ENCODE data around the gene SIGLEC7. TPM values are rescaled to one million over a fixed set of nuclear protein-coding genes. Genes with fewer than 3 reads are reported as not detected.

The SIGLEC7 gene
- total RNA-seq, 1 experiment from 2014 or later, result not detected

DNA sequence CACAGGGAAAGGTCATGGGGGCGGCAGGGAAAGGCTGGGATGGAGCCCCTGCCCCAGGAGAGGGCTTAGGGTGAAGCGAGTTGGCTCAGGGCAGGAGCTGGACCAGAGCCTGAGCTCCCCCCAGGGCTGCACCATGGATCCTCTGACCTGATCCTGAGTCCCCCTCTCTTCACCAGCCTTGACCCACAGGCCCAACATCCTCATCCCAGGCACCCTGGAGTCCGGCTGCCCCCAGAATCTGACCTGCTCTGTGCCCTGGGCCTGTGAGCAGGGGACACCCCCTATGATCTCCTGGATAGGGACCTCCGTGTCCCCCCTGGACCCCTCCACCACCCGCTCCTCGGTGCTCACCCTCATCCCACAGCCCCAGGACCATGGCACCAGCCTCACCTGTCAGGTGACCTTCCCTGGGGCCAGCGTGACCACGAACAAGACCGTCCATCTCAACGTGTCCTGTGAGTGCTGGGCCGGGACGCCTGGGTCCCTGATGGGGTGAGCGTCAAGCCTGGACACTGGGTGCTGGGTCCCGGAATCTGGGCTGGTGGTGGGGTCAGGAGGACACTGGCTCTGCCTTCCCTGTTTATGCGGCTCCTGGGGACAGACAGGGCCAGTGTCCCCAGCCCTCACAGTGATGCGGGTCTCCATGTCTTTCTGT lies 16.6 kb upstream of the SIGLEC7 start:
- H3K36me3 ChIP-seq (ENCODE audit: low read depth, low read length), result no peaks in the 10 kb centered on the region
- no peak overlapping the region for H3K4me3 ChIP-seq (ENCODE audit: low read length)
- no peak overlapping the region for H2AFZ ChIP-seq (ENCODE audit: low read length)
- H3K9me3 ChIP-seq (ENCODE audit: low read length), result no peaks in the 10 kb centered on the region
- no peaks in the 10 kb centered on the region for H4K20me1 ChIP-seq (ENCODE audit: low read length)
- H3K4me2 ChIP-seq (ENCODE audit: low read length), result no peak overlapping the region
- H3K9me2 ChIP-seq (replicated peaks; ENCODE audit: low read length), result no peaks in the 10 kb centered on the region
- H3K9ac ChIP-seq (ENCODE audit: low read length), result no peak overlapping the region
- no peak overlapping the region for H3K27ac ChIP-seq (ENCODE audit: low read length)
- H3F3A ChIP-seq (ENCODE audit: low read length, unreplicated experiment), result no peaks in the 10 kb centered on the region
- H3K79me2 ChIP-seq (ENCODE audit: low read length), result no peaks in the 10 kb centered on the region
- TF ChIP-seq EZH2 (IDR thresholded peaks at IDR 0.05; ENCODE audit: low read length, unreplicated experiment), result no peak
- no peak for TF ChIP-seq EZH2phosphoT487 (IDR thresholded peaks at IDR 0.05; ENCODE audit: borderline replicate concordance, low read length)
- TF ChIP-seq, protein P1, sequence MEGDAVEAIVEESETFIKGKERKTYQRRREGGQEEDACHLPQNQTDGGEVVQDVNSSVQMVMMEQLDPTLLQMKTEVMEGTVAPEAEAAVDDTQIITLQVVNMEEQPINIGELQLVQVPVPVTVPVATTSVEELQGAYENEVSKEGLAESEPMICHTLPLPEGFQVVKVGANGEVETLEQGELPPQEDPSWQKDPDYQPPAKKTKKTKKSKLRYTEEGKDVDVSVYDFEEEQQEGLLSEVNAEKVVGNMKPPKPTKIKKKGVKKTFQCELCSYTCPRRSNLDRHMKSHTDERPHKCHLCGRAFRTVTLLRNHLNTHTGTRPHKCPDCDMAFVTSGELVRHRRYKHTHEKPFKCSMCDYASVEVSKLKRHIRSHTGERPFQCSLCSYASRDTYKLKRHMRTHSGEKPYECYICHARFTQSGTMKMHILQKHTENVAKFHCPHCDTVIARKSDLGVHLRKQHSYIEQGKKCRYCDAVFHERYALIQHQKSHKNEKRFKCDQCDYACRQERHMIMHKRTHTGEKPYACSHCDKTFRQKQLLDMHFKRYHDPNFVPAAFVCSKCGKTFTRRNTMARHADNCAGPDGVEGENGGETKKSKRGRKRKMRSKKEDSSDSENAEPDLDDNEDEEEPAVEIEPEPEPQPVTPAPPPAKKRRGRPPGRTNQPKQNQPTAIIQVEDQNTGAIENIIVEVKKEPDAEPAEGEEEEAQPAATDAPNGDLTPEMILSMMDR (conservative IDR thresholded peaks at IDR 0.05; ENCODE audit: low read depth, low read length), result no peak
- BruUV-seq (replicated peaks), result no TSS peak
- peaks cover 25% of the 10 kb centered on the region for H3K4me1 ChIP-seq (ENCODE audit: insufficient read depth, low read length)
- intact Hi-C loops (cut with micrococcal nuclease), result no loop called here
- ATAC-seq, result no peak
- ChIA-PET CTCF (no interaction called here), POLR2A (ENCODE audit: unreplicated experiment) (no interaction called here)
- H3K27me3 ChIP-seq (ENCODE audit: low read length), result no peaks in the 10 kb centered on the region
- no peak for DNase-seq

GRCh38 chr19:51127032-51127431 lies 15.1 kb upstream of the SIGLEC7 start:
- no peaks in the 10 kb centered on the region for H3K9me2 ChIP-seq (replicated peaks; ENCODE audit: low read length)
- ATAC-seq (no peak), DNase-seq (no peak)
- no peak overlapping the region for H3K9ac ChIP-seq (ENCODE audit: low read length)
- intact Hi-C loops (cut with micrococcal nuclease), result no loop called here
- ChIA-PET CTCF (no interaction called here), POLR2A (ENCODE audit: unreplicated experiment) (interaction anchor here (0.5 kb wide), 1 partner anchor 452 kb away, joined by 7 read pairs; no protein-coding TSS in a partner anchor)
- no peaks in the 10 kb centered on the region for H3K36me3 ChIP-seq (ENCODE audit: low read depth, low read length)
- H3K27me3 ChIP-seq (ENCODE audit: low read length), result no peaks in the 10 kb centered on the region
- H3K4me2 ChIP-seq (ENCODE audit: low read length), result 0 out of 2 replicates have a peak overlapping the region, but pooled peaks have one; percentile 37
- no peak for TF ChIP-seq EZH2phosphoT487 (IDR thresholded peaks at IDR 0.05; ENCODE audit: borderline replicate concordance, low read length)
- TF ChIP-seq, protein P1 (conservative IDR thresholded peaks at IDR 0.05; ENCODE audit: low read depth, low read length), result no peak
- no peak for TF ChIP-seq EZH2 (IDR thresholded peaks at IDR 0.05; ENCODE audit: low read length, unreplicated experiment)
- no peaks in the 10 kb centered on the region for H4K20me1 ChIP-seq (ENCODE audit: low read length)
- no peaks in the 10 kb centered on the region for H3K79me2 ChIP-seq (ENCODE audit: low read length)
- no peaks in the 10 kb centered on the region for H3K9me3 ChIP-seq (ENCODE audit: low read length)
- H3K27ac ChIP-seq (ENCODE audit: low read length), result no peak overlapping the region
- peaks cover 25% of the 10 kb centered on the region for H3K4me1 ChIP-seq (ENCODE audit: insufficient read depth, low read length)
- H2AFZ ChIP-seq (ENCODE audit: low read length), result no peak overlapping the region
- no peaks in the 10 kb centered on the region for H3F3A ChIP-seq (ENCODE audit: low read length, unreplicated experiment)
- H3K4me3 ChIP-seq (ENCODE audit: low read length), result no peak overlapping the region
- BruUV-seq (replicated peaks), result no TSS peak

DNA sequence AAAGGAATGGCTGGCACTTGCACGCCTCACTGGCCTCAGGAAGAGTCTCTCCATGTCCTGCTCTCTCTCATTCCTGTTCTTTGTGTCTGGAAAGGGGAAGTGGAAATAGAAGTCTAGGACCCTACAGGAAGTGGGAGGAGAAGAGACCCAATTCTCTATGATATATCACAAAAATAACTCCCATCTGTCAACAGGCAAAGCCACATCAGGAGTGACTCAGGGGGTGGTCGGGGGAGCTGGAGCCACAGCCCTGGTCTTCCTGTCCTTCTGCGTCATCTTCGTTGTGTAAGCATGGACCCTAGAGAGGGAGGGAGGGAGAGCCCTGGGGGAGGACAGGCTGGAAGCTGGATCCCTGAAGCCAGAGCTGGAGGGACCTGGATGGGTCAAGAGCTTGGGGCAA lies 14.3 kb upstream of the SIGLEC7 start:
- Histone ChIP-seq H3K9me2 (replicated peaks; ENCODE audit: low read length) (no peaks in the 10 kb centered on the region), H3K4me1 (ENCODE audit: insufficient read depth, low read length) (peaks cover 25% of the 10 kb centered on the region), H3K36me3 (ENCODE audit: low read depth, low read length) (no peaks in the 10 kb centered on the region), H2AFZ (ENCODE audit: low read length) (no peak overlapping the region), H4K20me1 (ENCODE audit: low read length) (no peaks in the 10 kb centered on the region), H3K27me3 (ENCODE audit: low read length) (no peaks in the 10 kb centered on the region), H3K27ac (ENCODE audit: low read length) (no peak overlapping the region), H3K79me2 (ENCODE audit: low read length) (no peaks in the 10 kb centered on the region), H3F3A (ENCODE audit: low read length, unreplicated experiment) (no peaks in the 10 kb centered on the region), H3K9ac (ENCODE audit: low read length) (no peak overlapping the region), H3K4me3 (ENCODE audit: low read length) (no peak overlapping the region), H3K4me2 (ENCODE audit: low read length) (peak overlapping the region; percentile 37; the same call in 1 of the 2 replicates), H3K9me3 (ENCODE audit: low read length) (no peaks in the 10 kb centered on the region)
- TF ChIP-seq EZH2phosphoT487 (IDR thresholded peaks at IDR 0.05; ENCODE audit: borderline replicate concordance, low read length) (no peak), EZH2 (IDR thresholded peaks at IDR 0.05; ENCODE audit: low read length, unreplicated experiment) (no peak)
- TF ChIP-seq, protein P1 (conservative IDR thresholded peaks at IDR 0.05; ENCODE audit: low read depth, low read length), result no peak
- DNase-seq (peak; percentile 72), ATAC-seq (peak; percentile 53; the same call in 1 of the 2 replicates)
- ChIA-PET CTCF (no interaction called here), POLR2A (ENCODE audit: unreplicated experiment) (no interaction called here)
- no TSS peak for BruUV-seq (replicated peaks)
- intact Hi-C loops (cut with micrococcal nuclease), result no loop called here

Data from PC-3 (cell line).